NCI-H2227 (cell line): Measurements from ENCODE around the gene ECEL1.
"Not testable (repeated sequence)": the region's sequence is repeated elsewhere in the genome, so short reads cannot be mapped to it uniquely, and the experiment has no call there.

Experiments used
- DNase-seq: peaks from one replicate; lab custom pipeline; 2025; ENCODE audit not compliant: unreplicated experiment; lab: John Stamatoyannopoulos, UW

The ECEL1 gene

DNA sequence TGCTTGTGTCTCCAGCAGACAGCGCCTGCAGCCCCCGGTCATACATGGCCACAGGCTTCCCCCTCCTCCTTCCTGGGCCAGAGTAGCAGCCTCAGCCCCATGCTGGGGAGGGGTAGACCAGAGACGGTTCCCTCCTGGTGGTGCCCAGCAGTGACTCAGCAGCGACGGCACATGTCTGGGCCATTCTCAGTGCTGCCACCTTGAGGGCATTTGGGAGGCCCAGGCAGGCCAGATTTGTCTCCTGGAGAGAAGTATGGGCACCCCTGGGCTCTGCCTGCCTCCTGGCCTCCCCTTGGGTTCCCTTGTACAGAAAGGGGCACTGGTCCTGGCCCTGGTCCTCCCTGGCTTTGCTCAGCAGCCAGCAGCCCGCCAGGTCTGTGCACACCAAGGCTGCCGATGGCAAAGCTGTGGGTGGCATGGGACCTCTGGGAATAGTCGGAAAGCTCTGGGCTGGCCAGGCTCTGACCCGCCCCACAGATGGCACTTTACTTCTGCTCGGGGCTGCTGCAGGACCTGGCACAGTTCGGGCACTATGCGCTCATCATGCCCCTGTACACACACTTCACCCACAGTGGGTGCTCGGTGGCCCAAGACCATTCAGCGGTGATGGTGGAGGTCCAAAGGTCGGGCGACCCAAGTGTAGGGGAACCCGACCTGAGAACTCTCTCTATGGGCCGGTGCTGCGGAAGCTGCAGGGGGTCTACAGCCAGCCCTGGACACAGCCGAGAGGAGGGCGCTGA lies 43.1 kb downstream of the ECEL1 start:
- peak; percentile 35 for DNase-seq

GRCh38 chr2:232443669-232444408 lies 43.8 kb downstream of the ECEL1 start:
- not testable (repeated sequence) for DNase-seq

GRCh38 chr2:232443047-232443446 lies 44.6 kb downstream of the ECEL1 start:
- DNase-seq, result not testable (repeated sequence)

- not testable (repeated sequence) for DNase-seq
Observed at GRCh38 chr2:232442431-232442830, 45.2 kb downstream of the ECEL1 start.

GRCh38 chr2:232441922-232442321 lies 45.7 kb downstream of the ECEL1 start:
- not testable (repeated sequence) for DNase-seq

- DNase-seq, result no peak
Observed at GRCh38 chr2:232441147-232441651, 46.4 kb downstream of the ECEL1 start.

GRCh38 chr2:232440220-232441018 lies 47.2 kb downstream of the ECEL1 start:
- DNase-seq, result peak; percentile 89

DNA sequence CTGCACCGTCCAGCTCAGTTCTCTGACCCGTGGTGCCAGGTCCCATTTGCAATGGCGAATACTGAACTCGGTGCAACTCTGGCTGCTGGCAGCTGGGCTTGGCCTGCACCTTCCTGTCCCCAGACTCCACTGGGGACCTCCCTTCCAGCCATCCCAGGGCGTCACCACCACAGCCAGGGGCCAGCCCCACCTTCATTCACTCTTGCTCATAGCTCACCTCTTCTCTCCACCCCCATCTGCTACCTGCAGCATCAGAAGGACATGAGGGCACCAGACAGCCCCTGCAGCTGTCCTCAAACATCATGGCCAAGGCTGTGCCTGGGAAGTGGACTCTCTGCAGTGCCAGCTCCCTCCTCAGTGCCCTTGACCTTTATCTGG lies 47.9 kb downstream of the ECEL1 start:
- no peak for DNase-seq

GRCh38 chr2:232438951-232439757 lies 48.5 kb downstream of the ECEL1 start:
- DNase-seq, result peak; percentile 28

DNA sequence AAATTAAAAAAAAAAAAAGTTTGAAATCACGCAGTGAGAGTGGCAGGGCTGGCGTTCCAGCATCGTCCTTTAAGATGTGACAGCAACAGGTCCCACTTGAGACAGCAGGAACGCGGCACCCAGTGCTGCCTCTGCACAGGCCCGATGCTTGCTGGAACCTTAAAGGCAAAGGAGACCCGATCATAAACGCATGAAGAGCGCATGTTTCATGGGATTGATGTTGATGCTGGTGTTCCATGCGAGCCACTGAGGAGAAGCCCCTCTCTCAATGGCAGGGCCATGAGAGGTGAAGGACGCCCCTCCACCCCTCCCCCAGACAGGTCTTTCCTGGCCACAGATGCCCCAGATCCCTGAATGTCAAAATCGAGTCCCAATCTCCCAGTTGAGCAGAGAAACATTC lies 49.5 kb downstream of the ECEL1 start:
- DNase-seq, result no peak

GRCh38 chr2:232437195-232437571 lies 50.5 kb downstream of the ECEL1 start:
- no peak for DNase-seq

DNA sequence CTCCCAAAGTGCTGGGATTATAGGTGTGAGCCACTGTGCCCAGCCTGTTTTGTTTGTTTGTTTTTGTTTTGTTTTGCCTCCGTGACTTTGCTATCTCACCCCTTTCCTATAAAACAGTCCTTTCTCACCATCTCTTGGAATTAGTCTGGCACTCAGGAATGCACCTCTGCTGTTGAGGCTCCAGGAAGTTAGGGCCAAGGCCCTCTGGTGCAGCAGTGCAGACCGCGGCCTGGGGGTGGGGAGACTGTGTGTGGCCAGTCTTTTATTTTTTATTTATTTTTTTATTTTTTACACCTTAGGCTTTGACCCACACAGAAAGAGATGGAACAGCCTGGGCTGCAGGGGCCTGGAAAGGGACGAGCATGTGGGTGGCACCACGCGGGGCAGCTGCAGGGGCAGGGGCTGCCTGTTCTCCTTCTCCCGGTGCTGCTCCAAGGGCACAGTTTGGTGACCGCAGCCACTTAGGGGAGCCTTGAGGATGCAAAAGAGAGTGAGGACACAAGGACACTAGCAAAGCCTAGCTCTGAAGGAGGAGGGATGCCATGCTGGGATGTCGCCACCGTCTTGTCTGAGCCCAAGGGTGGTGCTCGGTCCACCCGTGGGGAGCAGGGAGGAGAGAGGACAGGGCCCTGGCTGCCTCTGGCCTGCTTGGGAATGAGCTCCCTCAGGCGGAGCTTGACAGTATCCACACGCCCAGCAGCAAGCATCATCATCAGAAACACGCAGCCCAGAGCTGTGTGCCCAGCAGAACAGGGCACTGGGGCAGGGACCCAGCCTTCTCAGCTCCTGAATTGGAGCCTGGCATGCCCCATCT lies 51.0 kb downstream of the ECEL1 start:
- DNase-seq, result no peak

DNA sequence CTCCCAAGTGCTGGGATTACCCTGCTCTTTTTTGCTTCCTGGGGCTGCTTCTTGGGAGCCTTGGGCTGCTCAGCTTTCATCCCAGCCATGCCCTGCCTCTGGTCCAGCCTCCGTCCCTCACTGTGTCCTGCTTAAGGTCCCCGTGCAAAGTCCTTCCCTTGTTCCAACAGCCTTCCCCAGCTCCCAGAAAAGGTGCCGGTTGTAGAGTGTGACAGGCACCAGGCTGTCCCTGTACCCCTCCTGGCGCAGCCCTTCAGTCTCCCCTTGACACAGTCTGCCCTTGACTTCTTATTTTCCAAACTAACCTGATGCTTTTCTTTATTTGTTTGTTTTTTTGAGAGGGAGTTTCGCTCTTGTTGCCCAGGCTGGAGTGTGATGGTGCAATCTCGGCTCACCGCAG lies 51.8 kb downstream of the ECEL1 start:
- DNase-seq, result no peak

DNA sequence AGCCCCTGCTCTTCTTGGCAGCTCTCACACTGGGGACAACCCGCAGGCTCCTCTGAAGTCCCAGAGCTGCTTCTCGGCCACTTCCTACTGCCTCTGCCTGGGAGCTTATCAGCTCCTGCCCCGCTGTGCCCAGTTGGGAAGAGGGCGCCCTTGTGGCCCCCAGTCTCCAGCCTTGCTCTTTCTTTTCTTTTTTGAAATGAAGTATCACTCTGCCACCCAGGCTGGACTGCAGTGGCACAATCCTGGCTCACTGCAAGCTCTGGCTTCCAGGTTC lies 52.3 kb downstream of the ECEL1 start:
- no peak for DNase-seq

GRCh38 chr2:232434563-232435374 lies 52.9 kb downstream of the ECEL1 start:
- no peak for DNase-seq

DNA sequence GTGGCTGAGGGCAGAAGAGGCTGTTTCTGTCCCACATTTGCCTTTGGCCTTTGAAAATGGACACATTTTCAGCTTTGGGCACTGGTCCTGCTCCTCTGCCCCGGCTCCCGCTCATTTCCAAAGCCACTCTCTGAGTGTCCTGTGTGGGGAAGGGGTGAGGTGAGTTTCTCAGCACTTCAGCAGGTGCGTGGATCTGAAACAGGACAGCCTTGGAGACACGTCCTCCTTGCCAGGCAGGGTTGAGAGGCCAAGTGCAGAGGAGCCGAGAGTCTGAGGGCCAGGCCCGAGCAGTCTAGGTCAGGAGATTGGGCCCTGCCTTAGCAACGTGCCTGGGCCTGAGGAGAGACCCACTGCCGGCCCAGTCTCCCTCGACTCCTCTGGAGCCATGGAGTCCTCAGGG lies 53.5 kb downstream of the ECEL1 start:
- no peak for DNase-seq

GRCh38 chr2:232433622-232434021 lies 54.0 kb downstream of the ECEL1 start:
- not testable (repeated sequence) for DNase-seq

GRCh38 chr2:232432598-232433184 lies 54.9 kb downstream of the ECEL1 start:
- DNase-seq, result no peak
